Measurements from ENCODE around the gene OXSR1. TPM values are rescaled to one million over a fixed set of nuclear protein-coding genes. Genes with fewer than 3 reads are reported as not detected.
A peak's percentile ranks its signal among the peaks of the same experiment; 100 is the strongest.

The OXSR1 gene
- total RNA-seq, 2 experiments from 2014 or later: 53.7 to 56.0 TPM

DNA sequence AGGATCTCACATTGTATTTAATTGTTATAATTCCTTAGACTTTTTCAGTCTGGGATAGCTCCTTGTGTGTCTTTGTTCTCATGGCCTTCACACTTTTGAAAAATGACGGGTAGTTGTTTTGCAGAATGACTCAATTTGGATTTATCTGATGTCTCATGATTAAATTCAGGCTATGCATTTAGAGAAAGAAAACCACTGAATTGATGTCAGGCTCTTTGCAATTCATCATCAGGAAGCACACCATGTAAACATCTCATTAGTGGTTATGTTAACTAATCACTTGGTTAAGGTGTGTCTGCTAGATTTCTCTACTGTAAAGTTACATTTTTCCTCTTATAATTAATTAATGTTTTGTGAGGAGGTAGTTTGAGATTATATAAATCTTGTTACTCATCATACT, 92.2 kb downstream of the OXSR1 start:
- Mint-ChIP-seq H3K9me3 (ENCODE audit: low read depth) (no peaks in the 10 kb centered on the region), H3K36me3 (ENCODE audit: low read depth) (peaks cover 36% of the 10 kb centered on the region), H3K27ac (no peak overlapping the region), H3K4me3 (no peak overlapping the region), H3K4me1 (peaks cover 51% of the 10 kb centered on the region), H3K27me3 (no peaks in the 10 kb centered on the region)
- ChIA-PET CTCF (no interaction called here), POLR2A (no interaction called here)
- DNase-seq (no peak), ATAC-seq (peak; percentile 57)
- intact Hi-C loops (cut with DNase I, micrococcal nuclease): no loop called here

- Mint-ChIP-seq H3K27me3 (no peaks in the 10 kb centered on the region), H3K27ac (no peak overlapping the region), H3K4me1 (peaks cover 37% of the 10 kb centered on the region), H3K36me3 (ENCODE audit: low read depth) (peaks cover 9% of the 10 kb centered on the region), H3K4me3 (no peak overlapping the region), H3K9me3 (ENCODE audit: low read depth) (no peaks in the 10 kb centered on the region)
- intact Hi-C loops (cut with DNase I, micrococcal nuclease): no loop called here
- POLR2A ChIA-PET: no interaction called here
- DNase-seq (no peak), ATAC-seq (no peak)
- CTCF ChIA-PET: no interaction called here
Measured at GRCh38 chr3:38260474-38260873, 95.1 kb downstream of the OXSR1 start.

DNA sequence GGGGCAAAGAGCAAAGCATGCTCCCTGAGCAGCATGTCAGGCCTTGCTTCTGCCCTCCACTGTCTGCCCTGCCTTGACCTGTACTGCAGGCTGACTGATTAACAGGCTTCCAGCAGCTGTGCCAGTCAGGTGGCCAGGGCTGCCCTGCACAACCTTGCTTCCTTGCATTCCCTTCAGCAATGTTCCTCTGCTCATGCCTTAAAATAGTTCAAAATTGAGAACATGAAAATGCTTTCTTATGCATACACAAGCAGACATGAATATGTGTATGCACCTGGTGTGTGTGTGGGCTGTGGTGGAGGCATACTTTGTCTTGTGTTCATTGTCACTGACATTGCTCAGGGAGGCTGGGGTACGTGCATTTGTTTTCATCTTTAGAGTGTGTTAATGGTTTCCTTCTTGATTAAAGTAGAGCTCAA, 99.0 kb downstream of the OXSR1 start:
- DNase-seq: no peak
- Mint-ChIP-seq H3K27me3 (no peaks in the 10 kb centered on the region), H3K36me3 (ENCODE audit: low read depth) (peaks cover 4% of the 10 kb centered on the region), H3K27ac (no peak overlapping the region), H3K4me3 (no peak overlapping the region), H3K4me1 (peaks cover 28% of the 10 kb centered on the region), H3K9me3 (ENCODE audit: low read depth) (no peaks in the 10 kb centered on the region)
- intact Hi-C loops (cut with DNase I, micrococcal nuclease): no loop called here
- no peak for ATAC-seq
- CTCF ChIA-PET: no interaction called here
- POLR2A ChIA-PET: no interaction called here

GRCh38 chr3:38264779-38265178, 99.4 kb downstream of the OXSR1 start:
- H3K27ac Mint-ChIP-seq: no peak overlapping the region
- no peak for DNase-seq
- CTCF ChIA-PET: no interaction called here
- H3K36me3 Mint-ChIP-seq (ENCODE audit: low read depth): peaks cover 4% of the 10 kb centered on the region
- no peak overlapping the region for H3K4me3 Mint-ChIP-seq
- H3K27me3 Mint-ChIP-seq: no peaks in the 10 kb centered on the region
- intact Hi-C loops (cut with DNase I, micrococcal nuclease): no loop called here
- POLR2A ChIA-PET: no interaction called here
- H3K4me1 Mint-ChIP-seq: peaks cover 25% of the 10 kb centered on the region
- no peaks in the 10 kb centered on the region for H3K9me3 Mint-ChIP-seq (ENCODE audit: low read depth)
- ATAC-seq: no peak

DNA sequence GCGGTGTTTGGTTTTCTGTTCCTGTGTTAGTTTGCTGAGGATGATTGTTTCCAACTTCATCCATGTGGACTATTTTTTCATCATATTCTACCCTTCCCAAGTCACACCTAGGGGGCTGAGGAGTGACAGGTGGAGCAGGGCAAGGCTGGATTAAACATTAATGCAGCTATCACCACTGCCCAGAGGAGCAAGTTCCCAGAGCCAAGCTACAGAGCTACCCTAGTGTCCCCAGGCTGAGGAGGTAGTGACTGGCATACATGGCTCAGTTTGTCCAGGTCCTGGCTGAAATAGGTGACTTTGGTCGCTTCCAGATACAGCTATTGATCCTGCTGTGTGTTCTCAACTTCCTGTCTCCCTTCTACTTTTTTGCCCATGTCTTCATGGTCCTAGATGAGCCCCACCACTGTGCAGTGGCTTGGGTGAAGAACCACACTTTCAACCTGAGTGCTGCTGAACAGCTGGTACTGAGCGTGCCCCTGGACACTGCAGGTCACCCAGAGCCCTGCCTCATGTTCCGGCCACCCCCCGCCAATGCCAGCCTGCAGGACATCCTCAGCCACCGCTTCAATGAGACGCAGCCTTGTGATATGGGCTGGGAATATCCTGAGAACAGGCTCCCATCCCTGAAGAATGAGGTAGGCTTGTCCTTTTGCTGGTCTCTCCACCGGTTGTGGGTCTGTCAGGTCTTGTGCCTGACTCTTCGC, 100.4 kb downstream of the OXSR1 start, which contains the start of gene SLC22A13:
TSS of gene SLC22A13 (plus strand) at position 209 of the 704 bp plus-strand sequence. CDS start at position 258, 49 bp downstream.
- CTCF ChIA-PET: no interaction called here
- H3K4me3 Mint-ChIP-seq: no peak within 1 kb of the TSS
- peaks cover 19% of the 10 kb centered on the region for H3K4me1 Mint-ChIP-seq
- no peaks in the 10 kb centered on the region for H3K9me3 Mint-ChIP-seq (ENCODE audit: low read depth)
- POLR2A ChIA-PET: interaction anchor here (0.5 kb wide), 1 partner anchor 120 kb away, joined by 3 read pairs; no protein-coding TSS in a partner anchor
- no peak for ATAC-seq
- no peak for DNase-seq
- intact Hi-C loops (cut with DNase I, micrococcal nuclease): no loop called here
- no peaks in the 10 kb centered on the region for H3K27me3 Mint-ChIP-seq
- no peak within 1 kb of the TSS for H3K27ac Mint-ChIP-seq
- peaks cover 3% of the 10 kb centered on the region for H3K36me3 Mint-ChIP-seq (ENCODE audit: low read depth)

DNA sequence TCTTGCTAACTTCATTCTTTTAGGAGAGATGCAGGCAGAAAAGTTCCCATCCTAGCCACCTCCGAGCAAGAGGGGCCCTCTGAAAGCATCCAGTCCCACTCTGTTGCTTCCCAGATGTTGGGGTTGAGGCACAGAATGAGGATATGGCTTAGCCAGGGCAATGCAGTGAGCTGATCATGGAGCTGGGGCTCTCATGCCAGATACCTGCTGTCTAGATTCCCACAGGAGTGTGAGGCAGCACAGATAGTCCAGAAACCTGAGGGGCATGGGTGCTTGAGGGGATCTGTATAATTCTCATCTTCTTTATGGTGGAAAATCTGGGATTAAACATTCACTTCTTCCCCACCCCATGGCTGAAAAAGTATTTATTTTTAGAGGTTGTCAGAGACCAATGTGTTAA, 101.5 kb downstream of the OXSR1 start:
- no peak for ATAC-seq
- POLR2A ChIA-PET: no interaction called here

GRCh38 chr3:38267662-38268061, 102.3 kb downstream of the OXSR1 start:
- H3K9me3 Mint-ChIP-seq (ENCODE audit: low read depth): no peaks in the 10 kb centered on the region
- H3K4me1 Mint-ChIP-seq: peaks cover 19% of the 10 kb centered on the region
- CTCF ChIA-PET: no interaction called here
- no peak overlapping the region for H3K27ac Mint-ChIP-seq
- DNase-seq (no peak), ATAC-seq (no peak)
- POLR2A ChIA-PET: no interaction called here
- H3K4me3 Mint-ChIP-seq: no peak overlapping the region
- no peaks in the 10 kb centered on the region for H3K27me3 Mint-ChIP-seq
- intact Hi-C loops (cut with DNase I, micrococcal nuclease): no loop called here
- peaks cover 5% of the 10 kb centered on the region for H3K36me3 Mint-ChIP-seq (ENCODE audit: low read depth)

More for the DNA sequence above, 101.5 kb downstream of the OXSR1 start:
- intact Hi-C loops (cut with DNase I, micrococcal nuclease): no loop called here
- Mint-ChIP-seq H3K27me3 (no peaks in the 10 kb centered on the region), H3K4me1 (peaks cover 19% of the 10 kb centered on the region), H3K36me3 (ENCODE audit: low read depth) (peaks cover 5% of the 10 kb centered on the region), H3K9me3 (ENCODE audit: low read depth) (no peaks in the 10 kb centered on the region), H3K4me3 (no peak overlapping the region), H3K27ac (no peak overlapping the region)
- CTCF ChIA-PET: interaction anchor here (0.7 kb wide), 1 partner anchor 16 kb away, joined by 3 read pairs; no protein-coding TSS in a partner anchor
- no peak for DNase-seq

GRCh38 chr3:38268087-38268486, 102.8 kb downstream of the OXSR1 start:
- Mint-ChIP-seq H3K4me3 (no peak overlapping the region), H3K27me3 (no peaks in the 10 kb centered on the region), H3K36me3 (ENCODE audit: low read depth) (peaks cover 5% of the 10 kb centered on the region), H3K9me3 (ENCODE audit: low read depth) (no peaks in the 10 kb centered on the region), H3K27ac (no peak overlapping the region), H3K4me1 (peaks cover 18% of the 10 kb centered on the region)
- ChIA-PET POLR2A (no interaction called here), CTCF (no interaction called here)
- intact Hi-C loops (cut with DNase I, micrococcal nuclease): no loop called here
- ATAC-seq (no peak), DNase-seq (no peak)

- POLR2A ChIA-PET: no interaction called here
- CTCF ChIA-PET: no interaction called here
- Mint-ChIP-seq H3K4me1 (peaks cover 15% of the 10 kb centered on the region), H3K27me3 (no peaks in the 10 kb centered on the region), H3K9me3 (ENCODE audit: low read depth) (no peaks in the 10 kb centered on the region), H3K27ac (no peak overlapping the region), H3K4me3 (no peak overlapping the region), H3K36me3 (ENCODE audit: low read depth) (peaks cover 5% of the 10 kb centered on the region)
- no peak for ATAC-seq
- intact Hi-C loops (cut with DNase I, micrococcal nuclease): no loop called here
- no peak for DNase-seq
Measured at GRCh38 chr3:38268522-38268921, 103.2 kb downstream of the OXSR1 start.

- H3K27ac Mint-ChIP-seq: no peak overlapping the region
- no peaks in the 10 kb centered on the region for H3K27me3 Mint-ChIP-seq
- ChIA-PET CTCF (no interaction called here), POLR2A (no interaction called here)
- H3K4me1 Mint-ChIP-seq: peaks cover 14% of the 10 kb centered on the region
- intact Hi-C loops (cut with DNase I, micrococcal nuclease): no loop called here
- ATAC-seq (no peak), DNase-seq (no peak)
- H3K9me3 Mint-ChIP-seq (ENCODE audit: low read depth): no peaks in the 10 kb centered on the region
- H3K4me3 Mint-ChIP-seq: no peak overlapping the region
- H3K36me3 Mint-ChIP-seq (ENCODE audit: low read depth): peaks cover 5% of the 10 kb centered on the region
Measured at GRCh38 chr3:38270606-38271005, 105.3 kb downstream of the OXSR1 start.

GRCh38 chr3:38271553-38271952, 106.2 kb downstream of the OXSR1 start:
- ATAC-seq (no peak), DNase-seq (no peak)
- ChIA-PET CTCF (interaction anchor here (0.8 kb wide), 1 partner anchor 11 kb away, joined by 3 read pairs; the partner anchor contains the start of gene SLC22A14), POLR2A (no interaction called here)
- Mint-ChIP-seq H3K9me3 (ENCODE audit: low read depth) (no peaks in the 10 kb centered on the region), H3K4me3 (no peak overlapping the region), H3K27me3 (no peaks in the 10 kb centered on the region), H3K4me1 (peaks cover 14% of the 10 kb centered on the region), H3K27ac (no peak overlapping the region), H3K36me3 (ENCODE audit: low read depth) (peaks cover 5% of the 10 kb centered on the region)
- intact Hi-C loops (cut with DNase I, micrococcal nuclease): no loop called here

DNA sequence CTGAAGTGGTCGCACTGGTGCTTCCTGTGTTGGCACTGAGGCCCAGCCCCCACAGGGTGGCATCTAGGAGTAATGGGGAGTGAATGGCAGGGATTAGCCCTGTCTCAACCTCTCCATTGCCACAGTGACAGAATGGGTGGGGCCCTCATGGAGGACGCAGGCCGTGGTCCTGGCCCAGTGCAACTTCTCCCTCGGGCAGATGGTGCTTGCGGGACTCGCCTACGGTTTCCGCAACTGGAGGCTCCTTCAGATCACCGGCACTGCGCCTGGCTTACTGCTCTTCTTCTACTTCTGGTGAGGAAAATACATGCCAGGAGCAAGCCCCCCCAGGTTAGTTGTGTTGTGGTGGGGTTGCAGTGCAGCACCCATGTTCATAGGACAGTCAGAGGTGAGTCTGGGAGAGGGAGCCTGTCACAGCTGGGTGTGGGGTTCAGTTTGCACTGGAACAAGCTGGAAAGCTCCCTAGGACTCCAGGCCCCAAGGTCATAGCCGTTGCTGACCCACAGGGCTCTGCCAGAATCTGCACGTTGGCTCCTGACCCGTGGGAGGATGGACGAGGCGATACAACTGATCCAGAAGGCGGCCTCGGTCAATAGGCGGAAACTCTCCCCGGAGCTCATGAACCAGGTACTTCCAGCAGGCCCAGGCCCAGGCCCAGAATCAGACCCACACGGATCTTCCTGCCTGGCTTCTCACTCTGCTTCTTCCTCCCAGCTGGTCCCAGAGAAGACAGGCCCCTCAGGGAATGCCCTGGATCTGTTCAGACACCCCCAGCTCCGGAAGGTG, 109.7 kb downstream of the OXSR1 start:
- Mint-ChIP-seq H3K4me3 (no peak overlapping the region), H3K36me3 (ENCODE audit: low read depth) (peaks cover 5% of the 10 kb centered on the region), H3K4me1 (no peaks in the 10 kb centered on the region), H3K27ac (no peak overlapping the region), H3K9me3 (ENCODE audit: low read depth) (no peaks in the 10 kb centered on the region), H3K27me3 (no peaks in the 10 kb centered on the region)
- CTCF ChIA-PET: interaction anchor here (1.1 kb wide), 1 partner anchor 24 kb away, joined by 3 read pairs; no protein-coding TSS in a partner anchor
- DNase-seq (no peak), ATAC-seq (no peak)
- intact Hi-C loops (cut with DNase I, micrococcal nuclease): no loop called here
- POLR2A ChIA-PET: no interaction called here
